HL-60 (cell line): ENCODE results near the gene BCAS3.

Experiments
- DNase-seq, 2 experiments: peaks; one replicate each; pipeline ENCODE4 v3.0.0-alpha.2; 2010 to 2020; ENCODE audit warnings: low read depth in 1 of 2, low spot score in 1 of 2
- H3K27ac ChIP-seq: fragments of 250-450 bp; sonication (Bioruptor Pico); replicated peaks from 2 replicates; pipeline ENCODE4 v1.5.1; 2020; ENCODE audit warnings: mild to moderate bottlenecking, moderate library complexity
- H3K27me3 ChIP-seq: fragments of 250-450 bp; sonication (Bioruptor Pico); 2 replicates; pipeline ENCODE4 v1.5.1; 2021; ENCODE audit warnings: mild to moderate bottlenecking, moderate library complexity; ENCODE audit not compliant: insufficient read depth, poor library complexity, severe bottlenecking
- H3K4me3 ChIP-seq: replicated peaks from 2 replicates; pipeline ENCODE4 v1.5.1; 2011; ENCODE audit warnings: mild to moderate bottlenecking, control low read depth, low read length; ENCODE audit not compliant: insufficient read depth
- GABPA ChIP-seq: IDR thresholded peaks from 2 replicates; pipeline ENCODE4 v1.6.1; 2012; ENCODE audit warnings: low read depth
- POLR2AphosphoS5 ChIP-seq: IDR thresholded peaks from 2 replicates; pipeline ENCODE4 v1.6.1; 2012; ENCODE audit warnings: low read depth
- SPI1 ChIP-seq: IDR thresholded peaks from 2 replicates; pipeline ENCODE4 v1.6.1; 2012; ENCODE audit warnings: low read depth, mild to moderate bottlenecking, borderline replicate concordance
- TF ChIP-seq, protein P1 (sequence below): IDR thresholded peaks from 2 replicates; pipeline ENCODE4 v1.6.1; 2012; ENCODE audit warnings: low read depth; ENCODE audit not compliant: insufficient replicate concordance
- TF ChIP-seq, protein P2 (sequence below): IDR thresholded peaks from one replicate; pipeline ENCODE4 v1.5.1; 2011; ENCODE audit warnings: low read length, control low read depth, inconsistent platforms; ENCODE audit not compliant: insufficient read depth

BCAS3 gene

DNA sequence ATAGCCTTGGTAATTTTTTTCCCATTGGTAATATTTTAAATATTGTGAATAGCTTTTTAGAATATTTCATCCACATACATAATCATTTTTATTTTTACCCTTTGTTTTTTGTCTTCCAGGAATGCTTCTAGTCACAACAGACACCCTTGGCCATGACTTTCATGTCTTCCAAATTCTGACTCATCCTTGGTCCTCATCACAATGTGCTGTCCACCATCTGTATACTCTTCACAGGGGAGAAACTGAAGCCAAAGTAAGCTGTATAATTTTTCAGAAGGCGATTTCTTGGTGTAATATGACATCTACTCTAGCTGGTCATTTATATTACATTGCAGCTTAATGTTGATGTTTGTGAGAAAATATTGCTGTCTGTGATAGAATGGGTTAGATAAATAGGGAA, 269.4 kb downstream of the BCAS3 start:
- no peak for DNase-seq
- no peaks in the 10 kb centered on the region for H3K27me3 ChIP-seq
- TF ChIP-seq SPI1 (no peak), POLR2AphosphoS5 (no peak), GABPA (no peak)
- TF ChIP-seq, protein P1, sequence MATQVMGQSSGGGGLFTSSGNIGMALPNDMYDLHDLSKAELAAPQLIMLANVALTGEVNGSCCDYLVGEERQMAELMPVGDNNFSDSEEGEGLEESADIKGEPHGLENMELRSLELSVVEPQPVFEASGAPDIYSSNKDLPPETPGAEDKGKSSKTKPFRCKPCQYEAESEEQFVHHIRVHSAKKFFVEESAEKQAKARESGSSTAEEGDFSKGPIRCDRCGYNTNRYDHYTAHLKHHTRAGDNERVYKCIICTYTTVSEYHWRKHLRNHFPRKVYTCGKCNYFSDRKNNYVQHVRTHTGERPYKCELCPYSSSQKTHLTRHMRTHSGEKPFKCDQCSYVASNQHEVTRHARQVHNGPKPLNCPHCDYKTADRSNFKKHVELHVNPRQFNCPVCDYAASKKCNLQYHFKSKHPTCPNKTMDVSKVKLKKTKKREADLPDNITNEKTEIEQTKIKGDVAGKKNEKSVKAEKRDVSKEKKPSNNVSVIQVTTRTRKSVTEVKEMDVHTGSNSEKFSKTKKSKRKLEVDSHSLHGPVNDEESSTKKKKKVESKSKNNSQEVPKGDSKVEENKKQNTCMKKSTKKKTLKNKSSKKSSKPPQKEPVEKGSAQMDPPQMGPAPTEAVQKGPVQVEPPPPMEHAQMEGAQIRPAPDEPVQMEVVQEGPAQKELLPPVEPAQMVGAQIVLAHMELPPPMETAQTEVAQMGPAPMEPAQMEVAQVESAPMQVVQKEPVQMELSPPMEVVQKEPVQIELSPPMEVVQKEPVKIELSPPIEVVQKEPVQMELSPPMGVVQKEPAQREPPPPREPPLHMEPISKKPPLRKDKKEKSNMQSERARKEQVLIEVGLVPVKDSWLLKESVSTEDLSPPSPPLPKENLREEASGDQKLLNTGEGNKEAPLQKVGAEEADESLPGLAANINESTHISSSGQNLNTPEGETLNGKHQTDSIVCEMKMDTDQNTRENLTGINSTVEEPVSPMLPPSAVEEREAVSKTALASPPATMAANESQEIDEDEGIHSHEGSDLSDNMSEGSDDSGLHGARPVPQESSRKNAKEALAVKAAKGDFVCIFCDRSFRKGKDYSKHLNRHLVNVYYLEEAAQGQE = no peak
- TF ChIP-seq, protein P2, sequence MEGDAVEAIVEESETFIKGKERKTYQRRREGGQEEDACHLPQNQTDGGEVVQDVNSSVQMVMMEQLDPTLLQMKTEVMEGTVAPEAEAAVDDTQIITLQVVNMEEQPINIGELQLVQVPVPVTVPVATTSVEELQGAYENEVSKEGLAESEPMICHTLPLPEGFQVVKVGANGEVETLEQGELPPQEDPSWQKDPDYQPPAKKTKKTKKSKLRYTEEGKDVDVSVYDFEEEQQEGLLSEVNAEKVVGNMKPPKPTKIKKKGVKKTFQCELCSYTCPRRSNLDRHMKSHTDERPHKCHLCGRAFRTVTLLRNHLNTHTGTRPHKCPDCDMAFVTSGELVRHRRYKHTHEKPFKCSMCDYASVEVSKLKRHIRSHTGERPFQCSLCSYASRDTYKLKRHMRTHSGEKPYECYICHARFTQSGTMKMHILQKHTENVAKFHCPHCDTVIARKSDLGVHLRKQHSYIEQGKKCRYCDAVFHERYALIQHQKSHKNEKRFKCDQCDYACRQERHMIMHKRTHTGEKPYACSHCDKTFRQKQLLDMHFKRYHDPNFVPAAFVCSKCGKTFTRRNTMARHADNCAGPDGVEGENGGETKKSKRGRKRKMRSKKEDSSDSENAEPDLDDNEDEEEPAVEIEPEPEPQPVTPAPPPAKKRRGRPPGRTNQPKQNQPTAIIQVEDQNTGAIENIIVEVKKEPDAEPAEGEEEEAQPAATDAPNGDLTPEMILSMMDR = no peak
- no peak overlapping the region for H3K4me3 ChIP-seq
- H3K27ac ChIP-seq = no peak overlapping the region

DNA sequence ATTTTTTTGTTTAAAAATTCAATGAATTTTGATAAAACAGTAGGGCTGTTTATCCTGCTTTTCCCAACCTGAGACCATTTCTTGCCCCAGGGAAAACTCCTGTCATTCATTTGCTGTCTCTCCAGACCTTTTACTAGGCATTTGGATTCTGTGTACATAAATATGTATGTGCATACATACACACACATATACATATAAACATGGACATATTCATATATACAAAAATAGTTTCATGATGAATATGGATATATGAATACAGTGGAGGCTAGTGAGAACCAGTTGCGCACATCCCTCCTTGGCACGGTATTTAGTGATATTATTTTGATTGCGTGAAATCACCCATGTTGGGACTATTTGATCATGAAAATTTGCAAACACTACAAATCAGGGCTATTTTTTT, 269.9 kb downstream of the BCAS3 start:
- Histone ChIP-seq H3K27ac (no peak overlapping the region), H3K4me3 (no peak overlapping the region), H3K27me3 (no peaks in the 10 kb centered on the region)
- TF ChIP-seq, protein P2 = no peak
- TF ChIP-seq, protein P1 = no peak
- TF ChIP-seq POLR2AphosphoS5 = no peak
- TF ChIP-seq GABPA = no peak
- DNase-seq = no peak

DNA sequence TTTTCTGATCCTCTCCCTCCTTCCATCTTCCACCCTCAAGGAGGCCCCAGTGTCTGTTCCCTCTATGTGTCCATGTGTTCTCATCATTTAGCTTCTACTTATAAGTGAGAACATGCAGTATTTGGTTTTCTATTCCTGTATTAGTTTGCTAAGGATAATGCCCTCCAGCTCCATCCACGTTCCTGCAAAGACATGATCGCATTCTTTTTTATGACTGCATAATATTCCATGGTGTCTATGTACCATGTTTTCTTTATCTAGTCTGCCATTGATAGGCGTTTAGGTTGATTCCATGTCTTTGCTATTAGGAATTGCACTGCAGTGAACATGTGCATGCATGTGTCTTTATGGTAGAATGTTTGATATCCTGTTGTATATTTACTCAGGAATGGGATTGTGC, 275.1 kb downstream of the BCAS3 start:
- no peak for DNase-seq
- Histone ChIP-seq H3K27ac (no peak overlapping the region), H3K4me3 (no peak overlapping the region), H3K27me3 (no peaks in the 10 kb centered on the region)
- TF ChIP-seq POLR2AphosphoS5 (no peak), SPI1 (no peak), GABPA (no peak)
- TF ChIP-seq, protein P2 = no peak
- TF ChIP-seq, protein P1 = no peak
